ENCODE measurements around the gene SLC66A1.

SLC66A1 gene

DNA sequence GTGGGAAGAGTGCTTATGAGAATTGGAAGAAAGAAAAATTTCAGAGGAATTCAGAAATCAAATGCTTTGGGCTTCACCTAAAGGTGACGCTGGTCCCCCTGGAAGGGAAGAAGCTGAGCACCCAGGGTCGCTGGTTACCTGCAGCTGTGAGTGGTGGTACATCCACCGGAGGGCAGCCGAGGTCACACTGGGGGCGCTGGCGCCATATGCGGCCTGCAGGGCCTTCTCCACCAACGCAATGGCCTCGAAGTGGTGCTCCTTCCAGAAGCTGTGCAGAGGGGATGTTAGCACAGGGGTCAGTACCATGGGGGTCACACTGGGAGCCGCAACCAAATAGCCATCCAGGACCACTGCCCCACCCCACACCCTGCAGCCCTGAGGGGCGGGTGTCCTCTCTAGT, 6.2 kb upstream of the SLC66A1 start:
- DNase-seq, result no peak
- TF ChIP-seq, protein P1, sequence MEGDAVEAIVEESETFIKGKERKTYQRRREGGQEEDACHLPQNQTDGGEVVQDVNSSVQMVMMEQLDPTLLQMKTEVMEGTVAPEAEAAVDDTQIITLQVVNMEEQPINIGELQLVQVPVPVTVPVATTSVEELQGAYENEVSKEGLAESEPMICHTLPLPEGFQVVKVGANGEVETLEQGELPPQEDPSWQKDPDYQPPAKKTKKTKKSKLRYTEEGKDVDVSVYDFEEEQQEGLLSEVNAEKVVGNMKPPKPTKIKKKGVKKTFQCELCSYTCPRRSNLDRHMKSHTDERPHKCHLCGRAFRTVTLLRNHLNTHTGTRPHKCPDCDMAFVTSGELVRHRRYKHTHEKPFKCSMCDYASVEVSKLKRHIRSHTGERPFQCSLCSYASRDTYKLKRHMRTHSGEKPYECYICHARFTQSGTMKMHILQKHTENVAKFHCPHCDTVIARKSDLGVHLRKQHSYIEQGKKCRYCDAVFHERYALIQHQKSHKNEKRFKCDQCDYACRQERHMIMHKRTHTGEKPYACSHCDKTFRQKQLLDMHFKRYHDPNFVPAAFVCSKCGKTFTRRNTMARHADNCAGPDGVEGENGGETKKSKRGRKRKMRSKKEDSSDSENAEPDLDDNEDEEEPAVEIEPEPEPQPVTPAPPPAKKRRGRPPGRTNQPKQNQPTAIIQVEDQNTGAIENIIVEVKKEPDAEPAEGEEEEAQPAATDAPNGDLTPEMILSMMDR (IDR thresholded peaks at IDR 0.05; ENCODE audit: low read depth, low read length), result no peak
- Histone ChIP-seq H3K36me3 (peaks cover 73% of the 10 kb centered on the region), H3K4me3 (ENCODE audit: low read depth, low read length) (no peak overlapping the region), H3K27ac (no peak overlapping the region), H3K27me3 (ENCODE audit: insufficient read depth, low read depth, severe bottlenecking) (no peaks in the 10 kb centered on the region), H3K9me3 (ENCODE audit: severe bottlenecking) (no peaks in the 10 kb centered on the region)

- TF ChIP-seq, protein P1 (IDR thresholded peaks at IDR 0.05; ENCODE audit: low read depth, low read length), result no peak
- DNase-seq, result no peak
- no peak overlapping the region for H3K27ac ChIP-seq
- no peaks in the 10 kb centered on the region for H3K9me3 ChIP-seq (ENCODE audit: severe bottlenecking)
- H3K36me3 ChIP-seq, result peaks cover 73% of the 10 kb centered on the region
- H3K27me3 ChIP-seq (ENCODE audit: insufficient read depth, low read depth, severe bottlenecking), result no peaks in the 10 kb centered on the region
- H3K4me3 ChIP-seq (ENCODE audit: low read depth, low read length), result no peak overlapping the region
These were observed 5.2 kb upstream of the SLC66A1 start for GRCh38 chr1:19306941-19307340.

- TF ChIP-seq, protein P1 (IDR thresholded peaks at IDR 0.05; ENCODE audit: low read depth, low read length), result no peak
- peaks cover 70% of the 10 kb centered on the region for H3K36me3 ChIP-seq
- no peak for DNase-seq
These were observed 4.2 kb upstream of the SLC66A1 start for GRCh38 chr1:19307794-19308508.

DNA sequence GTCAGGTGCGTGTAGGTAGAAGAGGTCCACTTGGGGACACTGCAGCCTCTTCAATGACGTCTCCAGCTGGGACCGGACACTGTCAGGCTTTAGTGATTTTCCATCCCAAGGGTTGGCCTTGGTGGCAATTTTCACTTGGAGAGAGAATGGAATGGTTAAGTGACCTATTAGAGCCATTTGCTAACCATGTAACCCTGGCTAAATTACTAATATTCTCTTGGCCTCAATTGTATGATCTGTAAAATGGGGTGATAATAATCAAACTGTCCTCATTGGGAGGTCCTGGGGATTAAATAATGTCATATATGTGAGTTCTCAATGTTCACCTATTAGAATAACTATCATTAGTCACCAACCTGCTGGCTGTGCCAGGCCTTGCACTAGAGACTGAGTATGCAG, 3.6 kb upstream of the SLC66A1 start:
- Histone ChIP-seq H3K36me3 (peaks cover 69% of the 10 kb centered on the region), H3K4me3 (ENCODE audit: low read depth, low read length) (no peak overlapping the region), H3K27me3 (ENCODE audit: insufficient read depth, low read depth, severe bottlenecking) (no peaks in the 10 kb centered on the region), H3K27ac (no peak overlapping the region), H3K9me3 (ENCODE audit: severe bottlenecking) (no peaks in the 10 kb centered on the region)
- DNase-seq, result no peak
- TF ChIP-seq, protein P1 (IDR thresholded peaks at IDR 0.05; ENCODE audit: low read depth, low read length), result no peak

More at GRCh38 chr1:19307794-19308508, 4.2 kb upstream of the SLC66A1 start:
- H3K27ac ChIP-seq, result no peak overlapping the region
- H3K4me3 ChIP-seq (ENCODE audit: low read depth, low read length), result no peak overlapping the region
- H3K27me3 ChIP-seq (ENCODE audit: insufficient read depth, low read depth, severe bottlenecking), result no peaks in the 10 kb centered on the region
- no peaks in the 10 kb centered on the region for H3K9me3 ChIP-seq (ENCODE audit: severe bottlenecking)

- no peak overlapping the region for H3K4me3 ChIP-seq (ENCODE audit: low read depth, low read length)
- H3K9me3 ChIP-seq (ENCODE audit: severe bottlenecking), result no peaks in the 10 kb centered on the region
- peaks cover 67% of the 10 kb centered on the region for H3K36me3 ChIP-seq
- H3K27ac ChIP-seq, result no peak overlapping the region
- no peaks in the 10 kb centered on the region for H3K27me3 ChIP-seq (ENCODE audit: insufficient read depth, low read depth, severe bottlenecking)
- TF ChIP-seq, protein P1 (IDR thresholded peaks at IDR 0.05; ENCODE audit: low read depth, low read length), result no peak
- DNase-seq, result no peak
These were observed 2.9 kb upstream of the SLC66A1 start for GRCh38 chr1:19309123-19309813.
